ENCODE data around the gene TGM5.
"Not testable (repeated sequence)": the region's sequence is repeated elsewhere in the genome, so short reads cannot be mapped to it uniquely, and the experiment has no call there.

TGM5 gene

GRCh38 chr15:43249236-43249635, 17.5 kb downstream of the TGM5 start:
- DNase-seq (ENCODE audit: low spot score) = no peak

- DNase-seq (ENCODE audit: low spot score) = no peak
Measured at GRCh38 chr15:43246261-43246774, 20.4 kb downstream of the TGM5 start.

DNA sequence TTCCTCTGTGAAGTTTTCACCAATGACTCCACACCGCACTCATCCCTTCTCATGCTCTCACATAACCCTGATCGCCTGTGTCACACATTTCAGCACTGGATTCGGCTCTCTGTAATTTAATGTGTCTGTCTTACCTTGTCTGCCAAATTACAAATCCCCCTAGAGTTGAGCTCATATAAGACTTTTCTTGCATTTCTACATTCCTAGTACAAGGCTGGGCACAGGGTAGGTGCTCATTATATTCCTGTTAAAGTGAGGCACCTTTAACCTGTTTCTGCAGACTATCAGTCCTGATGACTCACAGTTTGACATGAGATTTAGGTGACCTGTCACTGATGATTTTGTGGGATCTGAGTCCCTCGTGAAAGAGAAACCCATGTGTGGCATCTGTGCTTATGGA, 22.6 kb downstream of the TGM5 start:
- DNase-seq (ENCODE audit: low spot score) = no peak

- no peak for DNase-seq (ENCODE audit: low spot score)
Measured at GRCh38 chr15:43243020-43243645, 23.6 kb downstream of the TGM5 start.

- no peak for DNase-seq (ENCODE audit: low spot score)
Measured at GRCh38 chr15:43242616-43243015, 24.1 kb downstream of the TGM5 start.

GRCh38 chr15:43241100-43241499, 25.6 kb downstream of the TGM5 start:
- DNase-seq (ENCODE audit: low spot score) = no peak

DNA sequence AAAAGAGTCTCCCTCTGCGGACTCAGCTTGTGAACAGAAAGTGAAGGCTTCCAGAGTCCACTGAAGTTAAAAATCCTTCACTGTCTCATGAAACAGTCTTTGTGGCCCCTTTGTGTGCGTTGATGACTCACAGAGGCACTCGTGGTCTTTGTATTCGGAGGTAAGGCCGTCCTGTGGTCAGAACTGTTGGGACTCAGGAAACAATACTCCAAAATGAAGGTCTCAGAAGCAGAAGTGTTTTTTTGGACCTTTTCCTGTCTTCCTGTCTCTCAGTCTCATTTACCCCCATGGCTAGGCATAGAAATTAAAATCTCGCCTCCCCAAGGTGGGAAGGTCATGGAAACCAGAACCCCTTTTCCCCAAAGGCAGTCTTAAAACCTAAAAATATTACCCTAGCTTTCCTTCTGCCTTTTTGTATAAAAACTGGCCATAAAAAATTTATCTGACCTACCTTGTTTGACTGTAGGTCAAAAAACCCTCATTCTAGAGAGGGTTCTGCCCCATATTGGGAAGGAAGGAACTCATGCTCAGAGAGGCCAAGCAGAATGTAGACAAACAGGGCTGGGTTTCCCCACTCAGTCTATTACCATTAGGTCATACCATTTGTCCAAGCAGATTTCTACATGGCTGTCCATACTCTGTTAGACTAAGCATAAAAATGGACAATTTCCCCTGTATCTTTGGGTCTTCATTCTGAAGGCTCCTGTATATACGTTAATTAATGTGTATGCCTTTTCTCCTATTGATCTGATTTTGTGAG, 26.8 kb downstream of the TGM5 start:
- DNase-seq (ENCODE audit: low spot score) = no peak

- DNase-seq (ENCODE audit: low spot score) = no peak
Measured at GRCh38 chr15:43238671-43239131, 28.0 kb downstream of the TGM5 start.

- DNase-seq (ENCODE audit: low spot score) = no peak
Measured at GRCh38 chr15:43237842-43238470, 28.8 kb downstream of the TGM5 start.

DNA sequence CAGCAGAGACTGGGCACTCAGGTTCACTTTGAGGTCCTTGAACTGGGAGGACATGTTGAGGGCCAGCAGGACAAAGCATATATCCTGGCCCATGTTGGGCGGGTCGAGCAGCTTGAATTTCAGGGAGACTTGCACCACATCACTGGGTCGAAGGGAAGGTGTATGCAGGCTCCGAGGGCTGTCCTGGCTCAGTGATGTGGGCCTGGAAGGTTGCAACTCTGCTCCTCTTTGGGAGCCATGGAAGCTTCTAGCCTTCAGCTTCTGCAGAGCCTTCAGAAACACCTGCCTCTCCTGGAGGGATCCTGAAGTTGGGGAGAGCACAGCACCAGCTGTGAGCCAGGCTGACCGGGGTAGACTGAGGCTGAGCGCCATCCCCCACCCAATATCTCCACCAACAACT, 31.2 kb downstream of the TGM5 start:
- DNase-seq (ENCODE audit: low spot score) = no peak

- DNase-seq (ENCODE audit: low spot score) = no peak
Measured at GRCh38 chr15:43232289-43232874, 34.3 kb downstream of the TGM5 start.

- no peak for DNase-seq (ENCODE audit: low spot score)
Measured at GRCh38 chr15:43230640-43231115, 36.0 kb downstream of the TGM5 start.

GRCh38 chr15:43229977-43230376, 36.8 kb downstream of the TGM5 start:
- no peak for DNase-seq (ENCODE audit: low spot score)

DNA sequence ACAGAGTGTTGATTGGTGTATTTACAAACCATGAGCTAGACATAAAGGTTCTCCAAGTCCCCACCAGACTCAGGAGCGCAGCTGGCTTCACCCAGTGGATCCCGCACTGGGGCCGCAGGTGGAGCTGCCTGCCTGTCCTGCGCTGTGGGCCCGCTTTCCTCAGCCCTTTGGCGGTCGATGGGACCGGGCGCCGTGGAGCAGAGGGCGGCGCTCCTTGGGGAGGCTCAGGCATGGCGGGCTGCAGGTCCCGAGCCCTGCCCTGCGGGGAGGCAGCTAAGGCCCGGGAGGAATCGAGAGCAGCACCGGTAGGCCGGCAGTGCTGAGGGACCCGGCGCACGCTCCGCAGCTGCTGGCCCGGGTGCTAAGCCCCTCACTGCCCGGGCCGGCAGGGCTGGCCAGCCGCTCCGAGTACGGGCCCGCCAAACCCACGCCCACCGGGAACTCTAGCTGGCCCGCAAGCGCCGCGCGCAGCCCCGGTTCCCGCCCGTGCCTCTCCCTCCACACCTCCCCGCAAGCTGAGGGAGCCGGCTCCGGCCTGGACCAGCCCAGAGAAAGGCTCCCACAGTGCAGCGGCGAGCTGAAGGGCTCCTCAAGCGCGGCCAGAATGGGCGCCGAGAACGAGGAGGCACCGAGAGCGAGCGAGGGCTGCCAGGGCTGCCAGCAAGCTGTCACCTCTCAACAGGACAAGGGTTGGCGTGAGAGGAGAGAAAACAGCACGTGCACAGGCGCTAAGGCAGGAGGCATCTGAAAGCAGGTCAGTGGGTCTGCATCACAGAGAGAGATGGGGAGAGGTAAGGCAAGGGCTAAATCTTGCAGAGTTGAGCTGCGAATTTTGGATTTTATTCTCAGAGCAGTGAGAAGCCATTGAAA, 40.1 kb downstream of the TGM5 start:
- DNase-seq (ENCODE audit: low spot score) = no peak

DNA sequence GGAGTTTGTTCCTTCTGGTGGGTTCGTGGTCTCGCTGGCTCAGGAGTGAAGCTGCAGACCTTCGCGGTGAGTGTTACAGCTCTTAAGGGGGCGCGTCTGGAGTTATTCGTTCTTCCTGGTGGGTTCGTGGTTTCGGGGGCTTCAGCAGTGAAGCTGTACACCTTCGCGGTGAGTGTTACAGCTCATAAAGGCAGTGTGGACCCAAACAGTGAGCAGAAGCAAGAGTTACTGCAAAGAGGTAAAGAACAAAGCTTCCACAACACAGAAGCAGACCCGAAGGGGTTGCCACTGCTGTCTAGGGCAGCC, 40.8 kb downstream of the TGM5 start:
- DNase-seq (ENCODE audit: low spot score) = not testable (repeated sequence)

GRCh38 chr15:43225201-43225949, 41.4 kb downstream of the TGM5 start:
- no peak for DNase-seq (ENCODE audit: low spot score)

- no peak for DNase-seq (ENCODE audit: low spot score)
Measured at GRCh38 chr15:43221422-43221821, 45.3 kb downstream of the TGM5 start.

- no peak for DNase-seq (ENCODE audit: low spot score)
Measured at GRCh38 chr15:43220991-43221403, 45.7 kb downstream of the TGM5 start, which contains the start of gene EPB42. Gene EPB42 (minus strand): TSS chr15:43221018. CDS start chr15:43220825, 193 bp downstream.

GRCh38 chr15:43219929-43220928, 46.5 kb downstream of the TGM5 start:
- no peak for DNase-seq (ENCODE audit: low spot score)
